Activated T-cell treated with anti-CD3 and anti-CD28 coated beads, Interleukin-2, amount 50 U/mL, for 4 hours (primary cell): ENCODE results near the gene TRIM38. TPM values are rescaled to one million over a fixed set of nuclear protein-coding genes. Genes with fewer than 3 reads are reported as not detected.

Source experiments
- ATAC-seq, 2 donors: fragments of 200-7000 bp; cut with Tn5 transposase; one replicate each; pipeline ENCODE4 v1.10.0; 2021
- DNase-seq: peaks from one replicate; pipeline ENCODE4 v3.0.0-alpha.2; 2020
- H3K27me3 Mint-ChIP-seq: one replicate; pipeline ENCODE4 v1.8.0; 2021; ENCODE audit warnings: low read depth, mixed read lengths
- H3K36me3 Mint-ChIP-seq: one replicate; pipeline ENCODE4 v1.8.0; 2022; ENCODE audit warnings: mixed read lengths; ENCODE audit not compliant: insufficient read depth
- H3K4me1 Mint-ChIP-seq: one replicate; pipeline ENCODE4 v1.8.0; 2021; ENCODE audit warnings: low read depth, mixed read lengths
- H3K4me3 Mint-ChIP-seq: one replicate; pipeline ENCODE4 v1.8.0; 2021; ENCODE audit warnings: mild to moderate bottlenecking, moderate library complexity, mixed read lengths
- H3K9me3 Mint-ChIP-seq: one replicate; pipeline ENCODE4 v1.8.0; 2021; ENCODE audit warnings: mixed read lengths
- total RNA-seq, 3 donors: library from RNA; stranded (reverse); gene quantifications; one replicate each; pipeline ENCODE4 v1.2.1, GENCODE V29; 2021

TRIM38 gene
- total RNA-seq, 3 donors from 2014 or later: 9.3 to 14.5 (median 11.3) TPM

- Mint-ChIP-seq H3K36me3 (no peaks in the 10 kb centered on the region), H3K27me3 (no peaks in the 10 kb centered on the region), H3K4me1 (peaks cover 30% of the 10 kb centered on the region), H3K4me3 (peak overlapping the region; percentile 29), H3K9me3 (no peaks in the 10 kb centered on the region)
- ATAC-seq (no peak), DNase-seq (no peak)
These were observed 56.7 kb downstream of the TRIM38 start for GRCh38 chr6:26019261-26019830.

DNA sequence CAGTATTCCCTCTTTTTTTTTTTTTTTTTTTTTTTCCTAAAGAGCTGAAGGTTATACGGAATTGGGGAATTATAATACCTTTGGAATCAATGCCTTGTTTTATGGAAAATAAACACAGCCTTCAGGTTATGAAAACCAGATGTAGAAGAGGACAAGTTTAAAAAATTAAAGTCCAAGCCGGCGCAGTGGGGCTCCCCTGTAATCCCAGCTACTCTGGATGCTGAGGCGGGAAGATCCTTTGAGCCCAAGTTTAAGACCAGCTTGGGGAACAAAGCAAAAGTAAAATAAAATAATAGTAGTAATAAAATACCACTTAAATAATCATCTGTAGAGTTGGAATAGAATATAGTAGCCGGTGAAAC is 57.3 kb downstream of the TRIM38 start:
- Mint-ChIP-seq H3K9me3 (no peaks in the 10 kb centered on the region), H3K4me1 (peaks cover 32% of the 10 kb centered on the region), H3K36me3 (no peaks in the 10 kb centered on the region), H3K4me3 (peak overlapping the region; percentile 90), H3K27me3 (no peaks in the 10 kb centered on the region)
- ATAC-seq (no peak), DNase-seq (no peak)

- H3K4me3 Mint-ChIP-seq: peak overlapping the region; percentile 90
- peaks cover 35% of the 10 kb centered on the region for H3K4me1 Mint-ChIP-seq
- H3K9me3 Mint-ChIP-seq: no peaks in the 10 kb centered on the region
- DNase-seq (peak; percentile 57), ATAC-seq (peak; percentile 58 to 65)
- no peaks in the 10 kb centered on the region for H3K27me3 Mint-ChIP-seq
- H3K36me3 Mint-ChIP-seq: no peaks in the 10 kb centered on the region
These were observed 57.9 kb downstream of the TRIM38 start for GRCh38 chr6:26020329-26021000.

DNA sequence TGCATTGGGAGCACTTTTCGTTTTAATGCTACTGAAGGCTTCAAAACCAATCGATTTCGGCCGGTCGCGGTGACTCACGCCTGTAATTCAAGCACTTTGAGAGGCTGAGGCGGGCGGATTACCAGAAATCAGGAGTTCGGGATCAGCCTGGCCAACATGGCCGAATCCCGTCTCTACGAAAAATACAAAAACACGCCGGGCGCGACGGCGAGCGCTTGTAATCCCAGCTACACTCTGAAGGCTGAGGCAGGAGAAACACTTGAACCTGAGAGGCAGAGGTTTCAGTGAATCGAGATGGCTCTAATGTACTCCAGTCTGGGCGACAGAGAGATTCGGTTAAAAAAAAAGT is 58.4 kb downstream of the TRIM38 start:
- Mint-ChIP-seq H3K4me1 (peaks cover 40% of the 10 kb centered on the region), H3K9me3 (no peaks in the 10 kb centered on the region), H3K27me3 (no peaks in the 10 kb centered on the region), H3K4me3 (peak overlapping the region; percentile 90), H3K36me3 (no peaks in the 10 kb centered on the region)
- DNase-seq: peak; percentile 30
- peak; percentile 1 to 2 for ATAC-seq

DNA sequence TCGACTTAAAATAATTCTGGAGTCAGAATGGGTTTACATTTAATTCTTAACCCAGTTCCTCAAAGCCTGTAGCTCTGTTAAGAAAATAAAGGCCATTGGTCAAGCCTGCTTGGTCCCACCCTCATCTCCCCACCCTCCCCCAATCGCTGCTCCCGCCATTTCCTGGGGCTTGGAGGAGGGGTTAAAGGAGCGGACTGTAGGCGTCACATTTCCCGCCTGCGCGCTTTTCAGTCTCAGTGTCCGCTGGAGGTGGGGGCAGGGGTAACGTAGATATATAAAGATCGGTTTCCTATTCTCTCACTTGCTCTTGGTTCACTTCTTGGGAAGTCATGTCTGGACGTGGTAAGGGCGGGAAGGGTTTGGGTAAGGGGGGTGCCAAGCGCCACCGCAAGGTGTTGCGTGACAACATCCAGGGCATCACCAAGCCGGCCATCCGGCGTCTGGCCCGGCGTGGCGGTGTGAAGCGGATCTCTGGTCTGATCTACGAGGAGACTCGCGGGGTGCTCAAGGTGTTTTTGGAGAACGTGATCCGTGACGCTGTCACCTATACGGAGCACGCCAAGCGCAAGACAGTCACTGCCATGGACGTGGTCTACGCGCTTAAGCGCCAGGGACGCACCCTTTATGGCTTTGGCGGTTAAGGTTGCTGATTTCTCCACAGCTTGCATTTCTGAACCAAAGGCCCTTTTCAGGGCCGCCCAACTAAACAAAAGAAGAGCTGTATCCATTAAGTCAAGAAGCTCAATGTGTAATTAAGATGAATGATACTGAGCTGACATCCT is 58.9 kb downstream of the TRIM38 start:
- DNase-seq: peak; percentile 71
- H3K9me3 Mint-ChIP-seq: no peaks in the 10 kb centered on the region
- H3K36me3 Mint-ChIP-seq: no peaks in the 10 kb centered on the region
- H3K4me3 Mint-ChIP-seq: peak overlapping the region; percentile 90
- H3K4me1 Mint-ChIP-seq: peaks cover 45% of the 10 kb centered on the region
- H3K27me3 Mint-ChIP-seq: no peaks in the 10 kb centered on the region
- ATAC-seq: peak; percentile 56 to 64

DNA sequence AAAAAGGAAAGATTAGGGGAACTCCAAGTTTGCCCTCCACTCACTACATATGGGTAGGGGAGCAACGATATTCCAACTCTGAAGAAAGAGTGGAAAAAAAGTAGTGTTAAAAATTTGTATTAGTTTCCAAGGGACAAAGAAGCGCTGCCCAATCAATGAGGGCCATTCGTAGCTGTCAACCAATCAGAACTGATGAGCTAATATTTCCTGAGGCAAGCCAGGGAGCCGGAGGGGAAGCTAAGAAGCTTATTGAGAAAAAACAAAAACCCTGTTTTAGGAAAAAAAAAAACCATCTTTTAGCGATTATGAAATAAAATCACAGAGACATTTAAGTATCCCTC is 59.5 kb downstream of the TRIM38 start:
- no peak for DNase-seq
- no peaks in the 10 kb centered on the region for H3K27me3 Mint-ChIP-seq

GRCh38 chr6:26022737-26023136 is 60.1 kb downstream of the TRIM38 start:
- no peaks in the 10 kb centered on the region for H3K9me3 Mint-ChIP-seq
- H3K4me1 Mint-ChIP-seq: peaks cover 52% of the 10 kb centered on the region
- no peak for ATAC-seq
- no peaks in the 10 kb centered on the region for H3K36me3 Mint-ChIP-seq
- no peaks in the 10 kb centered on the region for H3K27me3 Mint-ChIP-seq
- DNase-seq: no peak
- H3K4me3 Mint-ChIP-seq: no peak overlapping the region

More for the DNA sequence above, 59.5 kb downstream of the TRIM38 start:
- ATAC-seq: no peak
- Mint-ChIP-seq H3K4me1 (peaks cover 50% of the 10 kb centered on the region), H3K36me3 (no peaks in the 10 kb centered on the region), H3K4me3 (peak overlapping the region; percentile 90), H3K9me3 (no peaks in the 10 kb centered on the region)

- Mint-ChIP-seq H3K36me3 (no peaks in the 10 kb centered on the region), H3K4me3 (no peak overlapping the region), H3K4me1 (peaks cover 51% of the 10 kb centered on the region), H3K9me3 (no peaks in the 10 kb centered on the region), H3K27me3 (no peaks in the 10 kb centered on the region)
- DNase-seq (no peak), ATAC-seq (no peak)
These were observed 62.0 kb downstream of the TRIM38 start for GRCh38 chr6:26024651-26025046.

DNA sequence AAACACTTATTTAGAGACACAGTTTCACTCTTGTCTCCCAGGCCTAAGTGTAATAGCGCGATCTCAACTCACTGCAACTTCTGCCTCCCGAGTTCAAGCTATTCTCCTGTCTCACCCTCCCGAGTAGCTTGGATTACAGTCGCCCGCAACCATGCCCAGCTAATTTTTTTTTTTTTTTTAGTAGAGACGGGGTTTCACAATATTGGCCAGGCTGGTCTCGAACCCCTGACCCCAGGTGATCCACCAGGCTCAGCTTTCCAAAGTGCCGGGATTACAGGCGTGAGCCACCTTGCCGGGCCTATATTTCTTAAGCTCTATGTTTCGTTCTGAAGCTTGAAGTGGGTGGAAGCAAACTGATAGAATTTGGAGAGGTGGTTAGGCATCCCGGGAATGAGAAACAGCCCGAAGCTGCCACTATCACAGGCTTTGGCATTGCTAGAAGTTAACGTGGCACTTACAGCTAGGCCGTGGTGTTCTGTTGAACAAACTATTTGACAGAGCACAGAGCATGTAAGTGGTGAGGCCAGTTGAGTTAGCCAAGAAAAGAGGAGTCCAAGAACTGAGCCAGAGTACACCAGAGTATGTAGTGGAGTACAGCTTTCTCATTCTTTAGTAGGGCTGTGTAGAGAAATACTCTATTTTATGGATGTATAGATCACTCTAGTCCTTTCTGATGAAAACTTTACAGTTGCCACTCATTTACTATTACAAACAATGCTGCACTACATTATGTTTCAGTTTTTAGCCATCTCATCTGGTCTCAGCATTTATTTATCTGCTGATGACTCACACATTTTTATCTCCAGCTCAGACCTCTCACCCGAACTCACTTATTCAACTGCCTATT is 62.7 kb downstream of the TRIM38 start:
- H3K27me3 Mint-ChIP-seq: no peaks in the 10 kb centered on the region
- H3K9me3 Mint-ChIP-seq: no peaks in the 10 kb centered on the region
- ATAC-seq (no peak), DNase-seq (no peak)
- H3K4me1 Mint-ChIP-seq: peaks cover 48% of the 10 kb centered on the region
- H3K36me3 Mint-ChIP-seq: no peaks in the 10 kb centered on the region
- H3K4me3 Mint-ChIP-seq: peak overlapping the region; percentile 17

GRCh38 chr6:26025894-26026832 is 63.6 kb downstream of the TRIM38 start:
- peak overlapping the region; percentile 86 for H3K4me3 Mint-ChIP-seq
- no peaks in the 10 kb centered on the region for H3K9me3 Mint-ChIP-seq
- ATAC-seq: peak; percentile 35 to 37
- DNase-seq: peak; percentile 85
- H3K4me1 Mint-ChIP-seq: peaks cover 45% of the 10 kb centered on the region
- H3K27me3 Mint-ChIP-seq: no peaks in the 10 kb centered on the region
- no peaks in the 10 kb centered on the region for H3K36me3 Mint-ChIP-seq

DNA sequence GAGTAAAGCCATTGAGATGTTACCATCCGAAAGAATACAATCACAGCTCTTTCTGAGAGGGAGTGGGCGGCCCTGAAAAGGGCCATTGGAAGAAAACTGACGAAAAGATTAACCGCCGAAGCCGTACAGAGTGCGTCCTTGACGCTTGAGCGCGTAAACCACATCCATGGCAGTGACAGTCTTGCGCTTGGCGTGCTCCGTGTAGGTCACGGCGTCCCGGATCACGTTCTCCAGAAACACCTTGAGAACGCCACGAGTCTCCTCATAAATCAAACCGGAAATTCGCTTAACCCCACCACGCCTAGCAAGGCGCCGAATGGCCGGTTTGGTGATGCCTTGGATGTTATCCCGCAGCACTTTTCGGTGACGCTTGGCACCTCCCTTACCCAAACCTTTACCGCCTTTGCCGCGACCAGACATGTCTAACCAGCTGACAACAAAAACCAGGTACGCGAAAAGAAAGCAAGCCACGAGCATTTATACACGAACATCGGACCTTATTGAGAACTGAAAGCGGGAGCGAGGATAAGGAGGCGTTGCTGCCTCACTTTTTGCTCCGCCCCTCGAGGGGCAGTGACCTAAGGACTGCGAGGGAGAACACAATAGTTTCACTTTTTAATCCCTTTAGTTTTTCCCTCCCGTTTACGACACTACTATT is 64.4 kb downstream of the TRIM38 start:
- Mint-ChIP-seq H3K36me3 (no peaks in the 10 kb centered on the region), H3K27me3 (no peaks in the 10 kb centered on the region), H3K4me3 (peak overlapping the region; percentile 86), H3K9me3 (no peaks in the 10 kb centered on the region), H3K4me1 (peaks cover 47% of the 10 kb centered on the region)
- peak; percentile 76 to 79 for ATAC-seq
- peak; percentile 90 for DNase-seq

GRCh38 chr6:26027491-26028211 is 65.0 kb downstream of the TRIM38 start:
- peaks cover 50% of the 10 kb centered on the region for H3K4me1 Mint-ChIP-seq
- no peaks in the 10 kb centered on the region for H3K9me3 Mint-ChIP-seq
- ATAC-seq (no peak), DNase-seq (no peak)
- H3K27me3 Mint-ChIP-seq: no peaks in the 10 kb centered on the region
- H3K4me3 Mint-ChIP-seq: peak overlapping the region; percentile 86
- H3K36me3 Mint-ChIP-seq: no peaks in the 10 kb centered on the region
